IPS DF 19.7 (cell line): ENCODE data around the gene GNG7.
"Not testable (repeated sequence)": the region's sequence is repeated elsewhere in the genome, so short reads cannot be mapped to it uniquely, and the experiment has no call there.

Experiments used
- DNase-seq: peaks from one replicate; pipeline ENCODE4 v3.0.0-alpha.2; 2013; ENCODE audit warnings: low read depth, low spot score

GNG7 gene

GRCh38 chr19:2534423-2535013 lies 168.0 kb downstream of the GNG7 start:
- no peak for DNase-seq

DNA sequence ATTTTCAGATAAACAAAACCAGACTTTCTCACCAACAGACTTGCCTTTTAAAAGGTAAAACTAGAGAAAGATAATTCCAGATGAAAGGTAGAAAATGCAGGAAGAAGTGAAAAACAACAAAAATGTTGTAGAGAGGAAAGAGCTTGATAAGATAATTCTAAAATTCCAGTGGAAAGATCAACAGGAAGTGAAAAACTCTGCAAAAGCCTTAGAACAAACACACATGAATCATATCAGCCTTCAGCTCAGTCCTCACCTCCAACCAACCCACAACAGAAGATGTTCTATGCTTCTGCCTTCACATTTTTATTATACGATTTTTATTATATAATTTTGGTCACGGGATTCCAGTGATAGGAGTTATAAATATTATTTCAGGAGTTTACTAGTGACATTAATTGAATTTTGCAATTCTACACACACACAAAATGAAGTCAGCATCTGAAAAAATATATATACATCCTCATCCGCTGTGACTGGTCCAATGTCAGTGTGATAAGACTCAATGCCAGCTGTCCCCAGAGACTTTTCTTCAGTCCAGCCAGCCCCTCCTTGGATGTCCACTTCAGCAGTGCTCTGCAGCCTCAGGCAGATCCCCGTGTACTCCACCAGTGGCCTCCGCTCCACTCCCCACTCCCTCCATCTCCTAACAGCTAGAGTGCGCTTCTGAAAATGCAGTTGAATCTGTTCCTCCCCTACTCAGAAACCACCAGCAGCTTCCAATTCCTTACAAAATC lies 168.6 kb downstream of the GNG7 start:
- DNase-seq = no peak

- no peak for DNase-seq
These were observed 169.4 kb downstream of the GNG7 start for GRCh38 chr19:2533072-2533425.

DNA sequence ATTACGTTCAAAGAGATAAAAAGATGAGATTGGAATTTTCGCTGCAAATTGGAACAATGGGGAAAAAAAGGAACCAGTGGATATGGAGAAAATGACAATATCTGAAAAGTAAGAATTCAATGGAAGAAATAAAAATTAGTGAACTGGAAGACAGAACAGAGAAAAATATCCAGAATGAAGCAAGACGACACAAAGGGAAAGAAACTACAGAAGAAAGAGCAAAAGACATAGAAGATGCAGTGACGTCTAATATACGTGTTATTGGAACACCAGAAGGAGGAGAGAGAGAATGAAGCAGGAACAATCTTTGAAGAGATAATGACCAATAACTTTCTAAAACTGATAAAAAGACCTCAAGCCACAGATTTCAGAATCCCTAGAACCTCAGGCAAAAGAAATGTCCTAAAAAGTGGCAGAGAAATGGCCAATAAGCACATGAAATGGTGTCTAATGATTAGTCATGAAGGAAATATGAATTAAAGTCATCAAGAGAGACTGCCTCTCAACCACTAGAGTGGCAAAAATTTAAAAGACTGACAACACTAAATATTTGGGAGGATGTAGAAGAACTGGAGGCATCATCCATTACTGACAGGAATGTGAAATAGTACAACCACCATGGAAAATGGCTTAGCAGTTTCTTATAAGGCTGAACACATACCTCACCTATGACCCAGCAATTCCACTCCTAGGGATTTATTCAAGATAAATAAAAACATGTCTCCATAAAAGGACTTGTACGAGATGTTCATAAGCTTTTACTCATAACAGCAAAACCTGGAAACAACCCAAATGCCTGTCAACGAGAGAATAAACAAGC lies 170.0 kb downstream of the GNG7 start:
- no peak for DNase-seq

- DNase-seq = not testable (repeated sequence)
These were observed 172.6 kb downstream of the GNG7 start for GRCh38 chr19:2529942-2530341.

- DNase-seq = no peak
These were observed 173.0 kb downstream of the GNG7 start for GRCh38 chr19:2529473-2529918.

DNA sequence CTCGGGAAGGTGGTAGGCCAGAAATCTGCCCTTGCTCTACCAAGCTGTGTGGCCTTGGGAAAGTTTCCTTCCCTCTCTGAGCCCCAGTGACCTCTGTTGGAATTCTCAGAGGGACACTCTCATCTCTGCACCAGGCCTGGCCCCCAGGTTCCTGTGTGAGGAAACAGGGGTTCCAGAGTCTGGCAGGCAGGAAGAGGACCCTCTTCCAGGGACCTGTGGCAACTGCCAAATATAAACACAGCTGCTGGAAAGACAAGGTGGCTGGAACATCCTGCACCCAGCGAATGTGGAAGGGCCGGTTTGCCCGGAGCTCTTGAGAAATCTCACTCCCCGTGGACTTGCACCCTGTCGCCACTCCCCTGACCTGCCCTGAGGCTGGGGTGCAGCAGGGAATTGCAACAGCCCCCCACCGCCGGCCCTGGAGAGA lies 173.8 kb downstream of the GNG7 start:
- DNase-seq = no peak

- no peak for DNase-seq
These were observed 174.8 kb downstream of the GNG7 start for GRCh38 chr19:2527686-2528085.

DNA sequence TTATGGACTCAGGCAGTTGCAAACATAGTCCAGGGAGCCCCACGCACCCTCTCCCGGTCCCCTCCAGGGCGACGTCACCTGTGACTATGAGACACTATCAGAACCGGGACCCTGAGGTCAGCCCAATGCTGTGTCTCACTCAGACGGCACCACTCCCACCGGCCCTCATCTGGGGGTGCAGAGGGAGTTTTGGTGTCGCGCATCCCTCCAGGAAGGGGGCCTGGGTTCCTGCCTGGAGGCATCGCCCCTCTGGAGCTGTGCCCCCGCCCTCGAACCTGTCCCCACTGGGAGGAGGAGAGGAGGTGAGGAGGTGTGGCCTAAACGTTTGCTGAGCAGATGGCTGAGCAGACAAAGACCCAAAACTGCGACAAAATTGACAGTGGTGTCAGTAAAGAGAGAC lies 175.3 kb downstream of the GNG7 start:
- DNase-seq = no peak

- no peak for DNase-seq
These were observed 177.4 kb downstream of the GNG7 start for GRCh38 chr19:2524840-2525723.

DNA sequence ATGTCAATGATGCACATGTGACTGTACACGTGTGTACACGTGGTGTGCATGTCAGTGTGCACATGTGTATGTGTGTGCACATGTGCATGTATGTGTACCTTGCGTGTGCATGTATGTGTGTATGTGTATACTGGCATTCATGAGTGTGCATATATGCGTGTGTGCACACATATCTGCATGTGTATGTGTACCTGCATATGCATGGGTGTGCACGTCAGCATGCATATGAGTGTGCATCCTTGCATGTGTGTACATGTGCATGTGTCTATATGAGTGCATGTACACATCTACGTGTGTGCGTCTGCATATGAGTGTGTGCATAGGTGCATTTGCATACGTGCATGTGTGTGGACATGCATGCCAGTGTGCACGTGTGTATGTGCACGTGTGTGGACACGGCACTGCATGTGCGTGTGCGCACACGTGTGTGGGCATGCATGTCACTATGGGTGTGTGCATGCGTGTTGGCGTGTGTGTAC lies 178.1 kb downstream of the GNG7 start:
- DNase-seq = no peak

DNA sequence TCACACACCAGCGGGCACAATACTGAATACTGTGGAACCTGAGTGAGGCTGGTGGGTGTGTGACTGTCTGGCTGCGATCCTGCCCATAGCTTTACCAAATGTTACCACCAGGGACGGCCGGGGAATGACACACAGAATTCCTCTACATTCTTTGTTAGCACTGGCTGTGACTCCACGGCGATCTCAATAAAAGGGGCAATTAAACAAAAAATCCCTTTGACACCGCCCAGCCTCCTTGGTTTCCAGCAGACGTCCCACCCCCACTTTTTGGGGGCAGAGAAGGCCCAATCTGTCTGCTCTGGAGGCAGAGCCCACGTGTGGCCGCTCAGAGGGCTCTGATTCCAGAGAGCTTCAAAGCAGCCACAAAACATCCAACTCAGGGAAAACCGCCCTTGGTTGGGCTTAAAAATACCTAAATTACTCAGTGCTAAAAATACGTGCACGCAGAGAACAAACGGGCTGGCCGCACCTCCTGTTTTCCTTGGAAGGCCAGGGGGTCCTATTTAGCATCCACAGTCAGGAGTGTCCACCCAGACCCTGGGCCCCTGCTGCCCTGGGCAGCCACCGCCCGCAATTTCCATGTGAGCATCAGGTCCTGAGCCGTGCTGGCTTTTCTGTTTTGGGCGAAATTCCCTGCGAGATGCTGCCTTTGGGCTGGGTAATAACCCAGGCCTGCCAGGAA lies 178.7 kb downstream of the GNG7 start:
- no peak for DNase-seq

DNA sequence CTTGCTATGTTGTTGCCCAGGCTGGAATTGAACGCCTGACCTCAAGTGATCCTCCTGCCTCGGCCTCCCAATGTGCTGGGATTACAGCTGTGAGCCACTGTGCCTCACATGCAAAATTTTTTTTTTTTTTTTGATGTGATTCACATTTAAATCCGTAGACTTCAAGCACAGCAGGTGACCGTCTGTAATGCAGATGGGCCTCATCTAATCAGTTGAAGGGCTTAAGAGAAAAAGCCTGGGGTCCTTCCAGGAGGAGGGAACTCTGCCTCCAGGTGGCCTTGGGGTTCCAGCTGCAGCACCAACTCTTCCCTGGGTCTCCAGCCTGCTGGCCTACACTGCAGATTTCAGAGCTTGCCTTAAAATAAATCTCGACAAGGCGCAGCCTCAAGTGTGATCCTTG lies 183.0 kb downstream of the GNG7 start:
- no peak for DNase-seq

DNA sequence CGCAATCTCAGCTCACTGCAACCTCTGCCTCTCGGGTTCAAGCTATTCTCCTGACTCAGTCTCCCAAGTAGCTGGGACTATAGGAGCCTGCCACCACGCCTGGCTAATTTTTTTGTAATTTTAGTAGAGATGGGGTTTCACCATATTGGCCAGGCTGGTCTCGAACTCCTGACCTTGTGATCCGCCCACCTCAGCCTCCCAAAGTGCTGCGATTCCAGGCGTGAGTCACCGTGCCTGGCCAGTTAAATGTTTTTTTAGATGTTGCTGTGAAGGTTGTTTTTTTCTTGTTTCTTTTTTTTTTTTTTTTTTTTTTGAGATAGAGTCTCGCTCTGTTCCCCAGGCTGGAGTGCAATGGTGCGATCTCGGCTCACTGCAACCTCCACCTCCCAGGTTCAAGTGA lies 183.6 kb downstream of the GNG7 start:
- DNase-seq = not testable (repeated sequence)

DNA sequence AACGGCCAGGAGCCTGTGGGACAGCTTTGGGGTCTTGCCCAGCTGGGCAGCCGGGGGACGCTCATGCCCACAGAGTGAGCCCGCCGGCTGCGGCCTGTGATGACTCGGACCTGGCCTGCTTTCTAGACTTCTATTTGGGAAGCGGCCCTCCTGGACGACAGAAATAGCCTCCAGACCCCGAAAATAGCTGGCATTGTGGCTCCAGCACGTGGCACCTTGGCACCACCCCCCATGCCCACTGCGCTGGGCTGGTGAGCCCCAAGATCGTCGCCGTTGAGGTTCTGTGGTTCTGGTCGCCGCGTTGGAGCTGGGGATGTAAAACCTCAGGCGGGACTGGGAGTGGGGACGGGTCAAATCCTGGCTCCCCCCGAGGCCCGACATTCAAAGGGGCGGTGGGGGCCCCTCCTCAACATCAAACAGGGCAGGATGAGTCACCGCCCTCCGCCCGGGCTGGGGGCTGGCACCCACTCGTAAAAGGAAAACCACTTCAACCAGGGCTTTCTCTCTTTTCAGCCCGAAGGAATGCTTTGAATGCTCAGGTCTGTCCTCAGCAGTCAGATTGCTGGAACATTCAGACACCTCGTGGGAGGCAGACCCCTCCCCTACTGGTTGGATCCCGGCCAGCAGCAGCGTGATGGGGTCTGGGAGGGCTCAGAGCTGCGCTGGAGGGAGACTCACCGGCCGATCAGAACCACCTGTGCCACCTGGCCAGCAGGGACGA lies 184.5 kb downstream of the GNG7 start:
- DNase-seq = no peak

- no peak for DNase-seq
These were observed 185.8 kb downstream of the GNG7 start for GRCh38 chr19:2516727-2517126.

GRCh38 chr19:2514981-2515518 lies 187.4 kb downstream of the GNG7 start:
- DNase-seq = no peak

DNA sequence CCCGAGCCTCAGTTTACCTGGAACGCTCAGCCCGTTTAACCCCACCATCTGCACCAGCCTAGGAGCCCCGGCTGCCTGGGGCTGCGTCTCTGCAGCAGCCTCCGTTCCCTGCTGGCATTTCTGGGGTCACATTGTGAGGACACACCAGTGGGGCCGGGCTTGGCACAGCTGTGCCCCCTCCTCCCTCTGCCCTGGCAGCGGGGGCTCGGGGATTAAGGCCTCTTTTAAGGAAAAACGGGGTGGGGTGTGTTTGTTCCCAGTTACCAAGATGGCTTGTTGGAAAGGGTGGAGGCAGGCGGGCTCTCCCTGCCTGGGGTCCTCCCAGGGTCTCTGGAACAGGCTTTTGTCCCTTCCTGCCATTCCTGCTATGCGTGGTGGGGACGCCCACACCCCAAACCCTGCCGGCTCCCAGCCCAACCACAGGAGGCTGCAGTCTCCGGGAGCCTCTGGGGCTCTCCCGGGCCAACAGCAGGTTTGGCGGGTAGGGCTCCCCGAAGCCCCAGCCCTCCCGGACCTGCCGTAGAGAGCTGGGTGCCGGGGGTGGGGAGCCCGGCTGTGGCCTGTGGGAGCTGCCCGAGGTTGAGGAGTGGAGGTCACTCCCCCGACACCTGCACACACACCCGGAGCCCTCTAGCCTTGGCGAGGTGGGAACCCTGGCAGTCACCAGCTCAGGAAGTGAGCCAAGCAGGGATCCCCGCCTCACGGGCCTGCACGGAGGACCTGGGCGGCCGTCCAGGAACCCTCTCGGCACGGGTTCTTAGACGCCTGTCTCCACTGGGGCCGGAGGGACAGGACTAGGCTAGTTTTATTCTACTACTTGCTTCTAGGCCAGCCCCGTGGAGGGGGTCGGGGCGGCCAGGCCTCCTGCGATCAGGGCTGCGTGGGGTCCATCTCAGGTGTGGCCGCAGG lies 189.7 kb downstream of the GNG7 start:
- no peak for DNase-seq

DNA sequence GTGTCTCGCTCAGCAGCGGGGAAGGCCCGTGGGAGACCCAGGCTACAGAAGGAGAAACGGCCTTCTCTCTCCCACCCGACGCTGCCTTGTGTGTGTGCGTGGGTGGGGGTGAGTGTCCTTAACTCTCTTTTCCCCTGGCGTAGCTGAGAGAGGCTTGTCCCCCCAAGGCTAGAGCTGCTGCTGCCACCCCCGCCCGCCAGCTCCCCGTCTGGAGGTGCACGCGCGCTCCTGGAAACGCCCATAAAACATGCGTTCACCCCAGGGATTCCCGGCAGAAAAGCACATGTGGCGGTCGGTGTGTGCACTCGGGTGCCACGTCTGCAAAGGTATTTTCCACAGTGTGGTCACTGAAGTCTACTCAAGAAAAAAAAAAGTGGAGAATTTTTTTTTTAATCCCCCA lies 190.5 kb downstream of the GNG7 start:
- no peak for DNase-seq
